A549 (cell line): ENCODE results near the gene PRSS21. TPM values are rescaled to one million over a fixed set of nuclear protein-coding genes. Genes with fewer than 3 reads are reported as not detected.

Source experiments
- ATAC-seq, 2 experiments: fragments of 200-7000 bp in 1 of 2; fragments of >200 bp in 1 of 2; cut with Nextera tagmentation in 1 of 2; cut with Tn5 transposase in 1 of 2; 3 replicates each; pipeline versions ENCODE4 v1.8.0 to v1.9.1; 2018 to 2020; ENCODE audit warnings: mild to moderate bottlenecking in 1 of 2, moderate library complexity in 1 of 2
- CTCF ChIA-PET: fragments of 300-600 bp; sonication (Branson Sonifier 250); formaldehyde crosslinking; extraction: SDS; loops from one replicate; lab custom pipeline; 2021; ENCODE audit warnings: antibody characterized with exemption, inconsistent platforms; lab: Yijun Ruan, JAX
- POLR2A ChIA-PET: fragments of 350-600 bp; formaldehyde crosslinking; extraction: SDS; loops from one replicate; lab custom pipeline; 2021; ENCODE audit warnings: antibody characterized with exemption, inconsistent platforms; lab: Yijun Ruan, JAX
- DNase-seq, 2 experiments: peaks; one replicate each; pipeline versions ENCODE4 v3.0.0 to v3.0.0-alpha.2; 2011 to 2016; ENCODE audit warnings: low read depth in 1 of 2, low spot score in 1 of 2
- FAIRE-seq: peaks from 2 replicates; lab custom pipeline; 2011; peaks lifted over from hg19 to GRCh38; lab: Jason Lieb, UNC
- H3K27ac ChIP-seq, 2 experiments: fragments of >200 bp; sonication (Bioruptor Twin); formaldehyde crosslinking; 3 replicates each; pipeline ENCODE4 v1.5.1; 2016 to 2017
- H3K4me1 ChIP-seq: fragments of >200 bp; sonication (Bioruptor Twin); formaldehyde crosslinking; 3 replicates; pipeline ENCODE4 v1.6.1; 2016
- H3K4me2 ChIP-seq: fragments of >200 bp; sonication (Bioruptor Twin); formaldehyde crosslinking; 3 replicates; pipeline ENCODE4 v1.6.1; 2016
- H3K4me3 ChIP-seq: fragments of >200 bp; sonication (Bioruptor Twin); formaldehyde crosslinking; 3 replicates; pipeline ENCODE4 v1.5.1; 2016
- H3K9me3 ChIP-seq: fragments of >200 bp; sonication (Bioruptor Twin); formaldehyde crosslinking; 3 replicates; pipeline ENCODE4 v1.6.1; 2016
- BHLHE40 ChIP-seq: IDR thresholded peaks from 2 replicates; pipeline ENCODE4 v1.6.1; 2012; ENCODE audit warnings: low read depth, low read length, inconsistent platforms
- CBX8 ChIP-seq: fragments of 200-600 bp; sonication (generic); IDR thresholded peaks from 2 replicates; pipeline ENCODE4 v1.6.1; 2016
- CHD4 ChIP-seq: fragments of 200-600 bp; sonication (generic); IDR thresholded peaks from 2 replicates; pipeline ENCODE4 v1.6.1; 2016; ENCODE audit warnings: antibody characterized with exemption, mild to moderate bottlenecking, borderline replicate concordance
- ELK1 ChIP-seq: fragments of 150-350 bp; IDR thresholded peaks from 2 replicates; pipeline ENCODE4 v1.6.1; 2014; ENCODE audit warnings: low read depth, mild to moderate bottlenecking, low read length
- ESRRA ChIP-seq: fragments of 150-350 bp; IDR thresholded peaks from 2 replicates; pipeline ENCODE4 v1.6.1; 2014; ENCODE audit warnings: mild to moderate bottlenecking, low read length, borderline replicate concordance
- HDAC2 ChIP-seq: fragments of 200-600 bp; sonication (generic); IDR thresholded peaks from 2 replicates; pipeline ENCODE4 v1.6.1; 2016
- HMGXB4 ChIP-seq: fragments of 250-450 bp; sonication (Bioruptor Pico); IDR thresholded peaks from 2 replicates; pipeline ENCODE4 v1.5.0; 2021; ENCODE audit warnings: mild to moderate bottlenecking, moderate library complexity, borderline replicate concordance
- HOXB13 ChIP-seq: fragments of 250-450 bp; sonication (Bioruptor Pico); IDR thresholded peaks from 2 replicates; pipeline ENCODE4 v1.5.0; 2020; ENCODE audit warnings: low read depth, mild to moderate bottlenecking, moderate library complexity
- JUNB ChIP-seq: fragments of >200 bp; sonication (Bioruptor Twin); formaldehyde crosslinking; IDR thresholded peaks from 2 replicates; pipeline ENCODE4 v1.6.1; 2016
- KDM1A ChIP-seq: fragments of 200-600 bp; sonication (generic); IDR thresholded peaks from 2 replicates; pipeline ENCODE4 v1.6.1; 2016; ENCODE audit warnings: low read depth, mild to moderate bottlenecking
- MAFK ChIP-seq: fragments of 450-650 bp; IDR thresholded peaks from 2 replicates; pipeline ENCODE4 v1.6.1; 2014; ENCODE audit not compliant: partially characterized antibody
- MYC ChIP-seq: IDR thresholded peaks from 2 replicates; pipeline ENCODE4 v1.6.1; 2012; ENCODE audit warnings: mild to moderate bottlenecking, inconsistent platforms, low read length, improper control_type of control experiment, borderline replicate concordance
- NFE2L2 ChIP-seq: fragments of 150-350 bp; conservative IDR thresholded peaks from 2 replicates; pipeline ENCODE4 v1.6.1; 2014; ENCODE audit warnings: low read length
- NPAS2 ChIP-seq: fragments of 250-450 bp; sonication (Bioruptor Pico); IDR thresholded peaks from 2 replicates; pipeline ENCODE4 v1.8.0; 2022; ENCODE audit warnings: mild to moderate bottlenecking, moderate library complexity, borderline replicate concordance
- PBX3 ChIP-seq: IDR thresholded peaks from 2 replicates; pipeline ENCODE4 v1.6.1; 2012
- POLR2A ChIP-seq: IDR thresholded peaks from 2 replicates; pipeline ENCODE4 v1.6.1; 2012; ENCODE audit warnings: mild to moderate bottlenecking, low read length
- RAD21 ChIP-seq, 2 experiments: fragments of >200 bp in 1 of 2; sonication (Bioruptor Twin) in 1 of 2; formaldehyde crosslinking in 1 of 2; IDR thresholded peaks in 1 of 2; conservative IDR thresholded peaks in 1 of 2; 2 replicates in 1 of 2; 3 replicates in 1 of 2; pipeline ENCODE4 v1.6.1; 2012 to 2018; ENCODE audit warnings: inconsistent platforms in 1 of 2
- RARB ChIP-seq: fragments of 250-450 bp; sonication (Bioruptor Pico); IDR thresholded peaks from 2 replicates; pipeline ENCODE4 v1.8.0; 2021; ENCODE audit warnings: mild to moderate bottlenecking, moderate library complexity
- RCOR1 ChIP-seq: fragments of 150-350 bp; IDR thresholded peaks from 2 replicates; pipeline ENCODE4 v1.6.1; 2014; ENCODE audit warnings: antibody characterized with exemption, low read length, low read depth
- REST ChIP-seq: fragments of 200-600 bp; sonication (generic); IDR thresholded peaks from 2 replicates; pipeline ENCODE4 v1.6.1; 2016; ENCODE audit warnings: antibody characterized with exemption, mild to moderate bottlenecking, moderate library complexity
- SREBF2 ChIP-seq: fragments of 450-650 bp; IDR thresholded peaks from 2 replicates; pipeline ENCODE4 v1.6.1; 2014; ENCODE audit warnings: mild to moderate bottlenecking, moderate library complexity
- ZFP36 ChIP-seq: fragments of 450-650 bp; IDR thresholded peaks from 2 replicates; pipeline ENCODE4 v1.6.1; 2014; ENCODE audit warnings: borderline replicate concordance; ENCODE audit not compliant: partially characterized antibody
- WGBS: methylation state at CpG from one replicate; pipeline ENCODE4 v1.1.6; 2017; ENCODE audit errors: missing lambda C conversion rate; 5-methylcytosine and 5-hydroxymethylcytosine counted together
- polyA plus RNA-seq, 4 experiments: library from polyadenylated mRNA; depleted of rRNA in 3 of 4; stranded (reverse); fragments of >200 nt; fragmentation: RNase III in 1 of 4; extraction: RNeasy Plus Mini Kit Qiagen cat#74134 plus additional on column Dnase treatment in 1 of 4; gene quantifications; 2 replicates in 3 of 4; 3 replicates in 1 of 4; pipeline ENCODE4 v1.2.3, GENCODE V29; 2011 to 2017

PRSS21 gene
- polyA plus RNA-seq, 2 of the 4 experiments (the other 2 are of a cell fraction), result 0.12 to 0.23 TPM

- Histone ChIP-seq H3K9me3 (peaks cover 26% of the 10 kb centered on the region), H3K27ac (no peak overlapping the region), H3K4me2 (no peak overlapping the region), H3K4me3 (no peak overlapping the region), H3K4me1 (peaks cover 4% of the 10 kb centered on the region; the same call in 1 of the 3 replicates)
- ChIA-PET CTCF (interaction anchor here (1.8 to 2.5 kb wide), 2 partner anchors 20 to 35 kb away, joined by 7 read pairs; no protein-coding TSS in a partner anchor), POLR2A (no interaction called here)
- DNase-seq, result no peak
- WGBS, result 65% methylated on average over 3 of the region's 3 CpGs
- TF ChIP-seq REST (no peak), ESRRA (no peak), CBX8 (no peak), PBX3 (no peak), ZFP36 (no peak), HMGXB4 (no peak), POLR2A (no peak), BHLHE40 (no peak), HDAC2 (no peak), RCOR1 (no peak), SREBF2 (no peak), HOXB13 (no peak), NPAS2 (CRISPR knock-in tag) (no peak)
- FAIRE-seq, result no peak
- no peak for ATAC-seq
These were observed 13.4 kb upstream of the PRSS21 start for GRCh38 chr16:2803545-2804195.

GRCh38 chr16:2804728-2805127 lies 12.3 kb upstream of the PRSS21 start:
- no peak for TF ChIP-seq JUNB
- no peak for TF ChIP-seq ELK1
- TF ChIP-seq NFE2L2, result no peak
- TF ChIP-seq MYC, result no peak
- TF ChIP-seq MAFK, result no peak
- no peak for TF ChIP-seq RAD21 (conservative IDR thresholded peaks at IDR 0.05 in 1 of 2, IDR thresholded peaks at IDR 0.05 in 1 of 2)
- TF ChIP-seq RARB, result no peak
- TF ChIP-seq CHD4, result no peak
- no peak for TF ChIP-seq ZFP36
- no peak for TF ChIP-seq KDM1A
- Histone ChIP-seq H3K4me3 (no peak overlapping the region), H3K9me3 (peaks cover 26% of the 10 kb centered on the region), H3K4me1 (peaks cover under 1% of the 10 kb centered on the region; the same call in 1 of the 3 replicates), H3K4me2 (no peak overlapping the region), H3K27ac (no peak overlapping the region)
- POLR2A ChIA-PET, result interaction anchor here (0.5 kb wide), 1 partner anchor 157 kb away, joined by 6 read pairs; no protein-coding TSS in a partner anchor
- no peak for FAIRE-seq
- DNase-seq, result no peak
- 55% methylated on average over 3 of the region's 4 CpGs for WGBS
- CTCF ChIA-PET, result interaction anchor here (0.5 to 2.5 kb wide), 3 partner anchors 19 to 884 kb away, joined by 3 to 7 read pairs (median 7); no protein-coding TSS in a partner anchor
- ATAC-seq, result no peak
